NCI-H1092 (cell line): ENCODE measurements around the gene SELENOP.
"Not testable (repeated sequence)": the region's sequence is repeated elsewhere in the genome, so short reads cannot be mapped to it uniquely, and the experiment has no call there.

Experiments
- DNase-seq: peaks from one replicate; lab custom pipeline; 2025; lab: John Stamatoyannopoulos, UW

SELENOP gene, protein sequence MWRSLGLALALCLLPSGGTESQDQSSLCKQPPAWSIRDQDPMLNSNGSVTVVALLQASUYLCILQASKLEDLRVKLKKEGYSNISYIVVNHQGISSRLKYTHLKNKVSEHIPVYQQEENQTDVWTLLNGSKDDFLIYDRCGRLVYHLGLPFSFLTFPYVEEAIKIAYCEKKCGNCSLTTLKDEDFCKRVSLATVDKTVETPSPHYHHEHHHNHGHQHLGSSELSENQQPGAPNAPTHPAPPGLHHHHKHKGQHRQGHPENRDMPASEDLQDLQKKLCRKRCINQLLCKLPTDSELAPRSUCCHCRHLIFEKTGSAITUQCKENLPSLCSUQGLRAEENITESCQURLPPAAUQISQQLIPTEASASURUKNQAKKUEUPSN

DNA sequence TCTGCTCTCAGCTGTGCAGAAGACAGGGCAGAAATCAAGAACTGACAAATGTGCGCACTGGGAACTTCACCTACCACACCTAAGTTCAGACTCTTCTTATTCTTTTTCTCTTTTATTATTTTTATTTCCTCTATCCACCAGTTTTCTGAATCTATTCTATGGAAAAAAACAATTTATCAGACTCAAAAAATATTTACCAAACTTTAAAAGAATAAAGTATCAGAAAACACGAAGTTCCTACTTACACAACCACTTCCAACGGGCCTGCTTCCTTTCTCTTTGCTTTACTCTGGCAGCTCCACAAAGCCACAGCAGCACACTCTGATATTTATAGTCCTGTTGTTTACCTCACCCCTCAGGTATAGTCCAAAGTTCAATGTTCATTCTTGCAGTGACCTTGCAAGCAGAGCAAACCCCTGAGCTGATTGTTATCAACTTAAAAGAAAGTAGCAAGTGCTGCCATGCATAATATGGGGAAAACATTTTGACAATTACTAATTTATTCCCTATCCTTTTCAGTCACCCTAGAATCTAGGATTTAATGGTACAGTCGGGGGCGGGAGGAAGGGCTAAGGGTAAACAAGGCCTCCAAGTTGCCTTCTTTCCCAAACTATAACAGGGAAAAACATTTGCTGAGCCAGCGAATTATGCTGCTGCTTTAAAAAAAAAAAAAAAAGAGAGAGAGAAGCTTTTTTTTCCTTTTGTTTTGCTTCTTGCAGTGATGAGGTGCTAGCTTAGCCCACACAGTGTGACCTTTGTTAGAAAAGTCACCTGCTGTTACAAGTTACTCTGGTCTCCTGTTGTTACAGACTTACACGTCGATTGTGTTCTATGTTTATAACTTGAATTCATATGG is at the start of gene SELENOP:
TSS of gene SELENOP (minus strand) at position 302 of the 856 bp plus-strand sequence. CDS start 3,539 bp downstream, outside the sequence.
- DNase-seq = no peak

DNA sequence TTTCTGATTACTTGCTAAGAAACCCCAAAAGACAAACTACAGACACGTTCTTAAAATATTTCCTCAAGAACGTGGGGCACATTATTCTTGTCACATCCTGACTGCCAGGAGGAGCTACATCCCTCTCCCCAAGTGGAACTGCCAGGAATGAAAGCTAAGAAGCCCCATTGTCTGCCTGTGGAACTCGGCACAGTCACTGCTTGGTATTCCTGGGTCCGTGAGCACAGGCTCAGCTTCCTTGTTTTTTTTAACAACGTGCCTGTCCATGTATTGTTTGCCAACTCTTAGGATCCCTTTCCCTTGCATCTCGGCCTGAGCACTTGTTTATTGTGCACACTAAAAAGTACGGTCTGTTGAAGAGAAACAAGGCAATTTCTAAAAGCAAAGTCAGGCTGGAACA is 47.0 kb upstream of the SELENOP start:
- DNase-seq = no peak

DNA sequence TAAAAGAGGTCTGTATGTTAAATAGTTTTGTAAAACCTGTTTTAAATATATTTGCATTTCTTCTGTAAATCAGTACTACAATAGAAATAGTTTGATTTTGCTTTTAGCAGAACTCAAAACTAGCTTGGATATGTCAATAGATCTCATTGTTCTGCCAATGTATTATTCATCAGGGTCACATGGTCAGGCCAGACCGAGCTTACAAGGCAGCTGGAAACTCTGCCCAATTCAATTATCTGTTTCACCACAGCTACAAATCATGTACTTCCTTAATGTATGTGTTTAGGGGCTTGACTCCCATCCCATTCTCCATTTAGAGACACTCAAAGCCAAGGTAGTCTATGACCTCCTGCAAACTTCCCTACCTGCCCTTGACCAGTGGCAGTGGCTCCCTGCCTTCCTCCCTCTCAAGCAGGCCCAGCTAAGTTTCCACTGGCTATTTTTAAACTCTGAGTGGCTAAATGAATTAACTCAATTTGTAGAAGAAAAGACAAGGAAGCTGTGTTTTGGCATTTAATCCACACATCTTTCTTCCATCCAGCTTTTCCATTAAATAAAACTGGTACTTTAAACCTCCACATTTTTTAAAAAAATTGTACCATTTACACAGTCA is 46.4 kb upstream of the SELENOP start:
- no peak for DNase-seq

DNA sequence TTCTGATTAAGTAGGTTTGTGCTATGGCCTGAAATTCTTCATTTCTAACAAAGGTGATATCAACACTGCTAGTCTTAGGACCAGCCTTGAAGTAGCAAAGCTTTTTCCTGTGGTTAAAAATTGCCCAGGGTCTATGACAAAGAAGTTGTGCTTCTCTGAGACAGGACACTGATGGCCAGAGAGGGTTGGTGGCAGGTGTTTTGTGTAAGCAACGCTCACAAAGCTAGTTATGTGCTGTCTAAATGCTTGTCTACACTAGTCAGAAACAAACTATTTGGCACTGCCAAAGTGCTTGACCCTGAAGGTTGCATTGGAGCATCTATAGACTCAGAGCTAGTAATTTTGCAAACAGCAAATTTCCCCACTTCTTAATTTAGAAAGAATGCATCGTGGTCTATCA is 44.1 kb upstream of the SELENOP start:
- no peak for DNase-seq

DNA sequence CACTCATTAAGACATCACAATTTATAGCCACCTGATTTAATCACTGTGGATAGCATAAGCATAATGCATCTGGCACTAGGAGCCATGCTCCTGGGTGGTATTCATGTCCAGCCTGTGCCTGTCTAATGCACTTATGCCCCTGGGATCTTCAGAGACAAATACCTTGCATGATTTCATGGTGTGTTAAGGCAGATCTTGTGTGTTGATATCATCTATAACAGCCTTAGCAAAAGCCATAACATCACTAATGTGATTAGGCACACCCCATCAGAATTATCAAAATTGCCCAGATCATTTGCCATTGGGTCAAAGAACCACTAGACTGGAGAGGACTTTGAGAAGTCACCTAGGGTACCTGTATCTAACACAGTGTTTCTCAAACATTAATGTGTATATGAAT is 43.7 kb upstream of the SELENOP start:
- DNase-seq = no peak

DNA sequence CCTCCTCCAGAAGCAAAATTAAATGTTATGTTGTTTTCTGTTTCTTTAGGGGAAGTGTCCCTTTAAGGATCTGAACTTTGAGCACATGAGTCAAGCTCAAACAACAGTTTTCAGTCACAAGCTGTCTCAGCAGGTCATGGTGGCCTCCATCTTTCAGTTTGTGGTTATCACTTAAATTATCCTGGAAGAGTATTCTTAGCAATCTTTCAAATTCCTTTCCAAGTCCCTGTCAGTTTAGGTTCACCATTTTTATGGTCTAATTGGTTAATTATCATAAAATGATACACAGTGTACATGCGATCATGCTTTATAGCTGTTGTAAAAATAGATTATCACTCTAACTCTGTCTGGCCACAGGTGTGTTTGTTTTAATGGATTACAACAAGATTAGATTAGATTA is 43.1 kb upstream of the SELENOP start:
- DNase-seq = no peak

DNA sequence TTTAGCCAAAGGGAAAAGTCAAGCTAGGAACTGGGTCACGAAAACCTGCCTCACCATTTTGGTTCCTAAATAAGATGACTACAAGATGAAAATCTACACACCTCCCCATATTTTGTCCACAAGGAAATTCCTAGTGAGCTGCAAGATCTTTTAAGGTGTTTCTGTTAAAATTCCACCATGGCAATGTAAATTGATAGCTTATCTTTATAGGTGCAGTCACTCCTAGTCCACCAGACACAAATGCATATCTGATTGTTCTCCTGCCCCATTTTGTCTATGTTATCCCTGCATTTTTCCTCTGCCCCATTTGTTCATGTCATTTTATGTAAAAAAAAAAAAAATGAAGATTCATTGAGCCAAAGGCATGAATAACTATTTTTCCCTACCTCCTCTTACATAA is 41.1 kb upstream of the SELENOP start:
- no peak for DNase-seq

DNA sequence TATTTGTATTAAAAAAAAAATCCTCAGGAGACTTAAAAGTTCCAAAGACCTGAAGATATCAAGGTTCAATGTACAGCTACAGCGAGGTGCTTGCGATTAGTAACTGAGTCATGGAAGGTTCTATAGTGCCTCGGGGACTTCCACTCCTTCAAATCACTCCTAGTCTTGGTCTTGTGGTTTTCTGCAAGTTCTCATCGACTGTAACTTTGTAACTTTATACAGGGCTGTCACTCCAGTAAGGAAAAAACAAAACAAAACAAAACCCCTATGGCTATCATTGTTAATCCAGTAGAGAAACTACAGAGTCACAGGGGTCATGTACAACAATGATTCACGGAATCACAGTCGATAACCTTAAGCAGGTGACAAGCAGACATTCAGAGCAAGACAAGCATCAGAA is 39.8 kb upstream of the SELENOP start:
- DNase-seq = no peak

DNA sequence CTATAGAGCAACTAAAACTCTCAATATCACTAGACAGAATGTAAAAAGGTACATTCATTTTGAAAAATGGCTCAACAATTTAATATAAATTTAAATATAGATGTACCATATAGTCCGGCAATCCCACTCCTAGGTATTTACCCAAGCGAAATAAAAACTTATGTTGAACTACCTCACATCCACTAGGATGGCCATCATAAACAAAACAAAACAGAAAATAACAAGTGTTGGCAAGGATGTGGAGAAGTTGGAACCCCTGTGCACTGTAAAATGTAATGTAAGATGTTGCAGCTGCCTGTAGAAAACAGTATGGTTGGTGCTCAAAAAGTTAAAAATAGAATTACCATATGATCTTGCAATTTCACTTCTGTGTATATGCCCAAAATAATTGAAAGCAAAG is 36.9 kb upstream of the SELENOP start:
- DNase-seq = no peak

DNA sequence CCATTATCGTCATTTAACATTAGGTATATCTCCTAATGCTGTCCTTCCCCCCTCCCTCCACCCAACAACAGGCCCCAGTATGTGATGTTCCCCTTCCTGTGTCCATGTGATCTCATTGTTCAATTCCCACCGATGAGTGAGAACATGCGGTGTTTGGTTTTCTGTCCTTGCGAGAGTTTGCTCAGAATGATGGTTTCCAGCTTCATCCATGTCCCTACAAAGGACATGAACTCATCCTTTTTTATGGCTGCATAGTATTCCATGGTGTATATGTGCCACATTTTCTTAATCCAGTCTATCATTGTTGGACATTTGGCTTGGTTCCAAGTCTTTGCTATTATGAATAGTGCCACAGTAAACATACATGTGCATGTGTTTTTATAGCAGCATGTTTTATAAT is 32.7 kb upstream of the SELENOP start:
- DNase-seq = not testable (repeated sequence)

DNA sequence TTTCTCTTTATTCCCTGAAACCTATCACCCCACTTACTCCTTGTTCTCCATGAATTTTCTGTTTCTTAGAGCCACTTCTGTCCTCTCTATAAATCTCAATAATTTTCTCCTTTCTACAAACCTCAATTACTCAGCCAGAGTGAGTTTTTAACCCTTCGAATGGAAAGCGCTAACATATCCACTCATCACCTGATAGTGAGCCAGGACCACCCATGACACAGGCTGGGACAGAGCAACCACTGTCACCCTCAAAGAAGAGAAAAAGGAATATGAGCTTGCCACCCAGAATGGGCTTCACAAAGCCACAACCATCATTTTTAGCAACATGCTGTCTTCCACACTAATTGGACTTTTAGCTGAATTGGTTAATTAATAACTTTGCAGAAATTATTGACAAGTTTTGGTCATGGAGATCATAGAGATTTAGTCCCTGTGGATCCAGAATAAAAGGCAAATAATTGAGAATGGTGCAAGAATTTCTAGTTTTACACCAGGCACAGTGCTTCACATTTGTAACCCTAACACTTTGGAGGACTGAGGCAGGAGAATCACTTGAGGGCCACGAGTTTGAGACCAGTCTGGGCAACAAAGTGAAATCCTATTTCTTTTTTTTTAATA is 32.1 kb upstream of the SELENOP start:
- DNase-seq = no peak

DNA sequence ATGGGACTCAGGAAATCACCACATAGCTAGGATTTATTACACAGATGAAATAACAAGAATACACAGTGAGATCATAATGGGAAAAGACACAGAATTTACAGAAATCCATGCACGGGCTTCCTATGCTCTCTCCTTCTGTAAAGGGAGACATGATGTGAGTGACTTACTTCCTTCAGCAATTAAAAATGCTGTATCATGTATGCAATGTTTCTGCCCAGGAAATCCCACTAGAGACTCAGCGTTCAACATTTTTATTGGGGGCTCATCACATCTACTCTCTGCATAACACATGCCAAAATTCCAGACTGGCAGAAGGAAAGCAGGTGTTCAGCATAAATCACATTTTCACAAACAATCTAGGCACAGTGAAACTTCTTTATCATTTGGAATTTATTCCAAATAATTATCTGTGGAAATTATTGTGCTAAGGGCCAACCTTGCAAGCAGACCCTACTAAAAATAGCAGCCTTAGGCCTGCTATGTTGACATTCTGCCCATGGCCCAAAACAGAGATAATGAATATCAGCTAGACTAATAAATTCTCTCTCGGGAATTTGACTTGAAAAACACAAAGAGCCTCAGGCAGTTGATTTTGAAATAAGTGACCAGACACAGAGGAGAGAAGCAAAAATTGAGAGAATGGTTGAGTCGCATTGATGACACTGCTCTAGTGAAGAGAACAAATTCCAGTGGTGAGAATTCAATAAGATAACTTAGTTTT is 31.4 kb upstream of the SELENOP start:
- no peak for DNase-seq

DNA sequence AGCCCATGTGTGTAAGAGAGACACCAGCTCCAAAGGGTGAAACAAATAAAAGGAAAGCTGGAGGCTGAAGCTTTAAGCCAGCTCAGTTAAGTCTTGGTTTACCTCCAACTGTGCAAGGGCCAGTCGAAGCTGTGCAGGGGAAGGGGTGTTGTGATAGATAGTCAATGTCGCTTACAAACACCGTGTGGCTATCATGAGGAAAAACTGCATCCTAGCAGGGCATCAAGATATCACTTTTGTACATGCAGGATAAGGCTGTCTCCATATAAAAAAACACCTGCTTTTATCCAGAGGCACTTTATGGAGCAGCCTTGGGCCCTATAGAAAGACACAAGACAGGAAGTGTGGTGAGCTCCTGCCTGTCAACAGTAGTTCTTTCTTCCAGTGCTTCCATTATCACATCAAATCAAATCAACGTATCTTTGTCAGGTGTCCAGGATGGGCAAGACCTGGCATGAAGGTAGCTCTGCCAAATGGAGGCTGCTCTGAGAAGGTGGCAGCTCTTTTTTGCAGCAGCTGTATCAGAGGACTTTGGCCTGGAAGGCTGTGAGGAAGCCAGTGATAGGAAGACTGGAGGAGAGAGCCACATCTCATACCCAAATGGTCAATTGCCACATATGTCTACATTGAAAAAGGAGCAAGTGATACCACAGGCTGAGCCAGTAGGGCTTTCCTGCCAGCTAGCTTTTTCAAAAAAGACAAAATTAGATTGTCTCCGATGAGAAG is 29.3 kb upstream of the SELENOP start:
- DNase-seq = no peak

DNA sequence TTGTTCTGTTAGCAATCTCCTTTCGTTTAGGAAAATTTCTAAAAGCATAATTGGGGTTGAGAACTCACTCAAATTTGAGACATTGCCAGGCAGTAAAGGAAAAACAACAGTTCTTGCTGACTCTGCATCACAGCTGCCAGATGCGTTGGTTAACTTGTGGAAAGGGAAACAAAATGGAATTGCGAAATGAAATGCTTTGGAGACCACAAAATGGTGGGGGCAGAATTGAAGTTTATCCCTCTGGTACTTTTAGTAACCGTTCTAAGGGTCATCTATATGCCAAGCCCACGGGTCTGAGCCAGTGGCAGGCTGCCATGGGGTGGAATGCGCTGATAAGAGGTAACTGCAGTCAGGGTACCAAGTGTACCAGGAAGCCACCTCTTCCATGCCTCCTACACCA is 28.6 kb upstream of the SELENOP start:
- no peak for DNase-seq

DNA sequence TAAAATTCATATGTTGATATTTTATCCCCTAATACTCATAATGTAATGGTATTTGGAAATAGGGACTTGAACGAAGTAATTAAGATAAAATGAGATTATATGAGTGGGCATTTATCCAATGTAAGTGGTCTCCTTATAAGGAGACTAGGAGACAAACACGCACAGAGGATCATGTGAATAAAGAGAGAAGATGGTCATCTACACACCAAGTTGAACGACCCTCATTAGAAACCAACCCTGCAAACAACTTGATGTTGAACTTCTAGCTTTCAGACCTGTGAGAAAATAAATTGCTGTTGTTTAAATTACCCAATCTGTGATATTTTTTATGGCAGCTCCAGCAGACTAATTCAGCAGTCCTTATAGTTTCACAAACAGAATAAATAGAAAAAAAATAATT is 27.5 kb upstream of the SELENOP start:
- DNase-seq = no peak

DNA sequence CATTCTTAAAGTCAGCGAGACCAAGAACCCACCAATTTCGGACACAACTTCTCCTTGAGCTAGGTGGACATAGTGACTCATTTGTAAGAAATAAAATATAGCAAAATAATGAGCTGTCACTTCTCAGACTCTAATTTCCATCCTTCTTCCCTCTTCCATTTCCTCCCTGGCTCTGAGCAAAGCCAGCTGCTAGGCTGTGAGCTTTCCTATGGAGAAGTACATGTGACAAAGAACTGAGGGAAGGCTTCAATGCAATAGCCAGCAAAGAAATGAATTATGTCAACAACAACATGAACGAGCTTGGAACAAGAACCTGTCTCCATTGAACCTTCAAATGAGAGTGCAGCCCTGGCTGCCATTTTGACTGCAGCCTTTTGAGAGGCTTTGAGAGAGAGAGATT is 25.9 kb upstream of the SELENOP start:
- DNase-seq = no peak

DNA sequence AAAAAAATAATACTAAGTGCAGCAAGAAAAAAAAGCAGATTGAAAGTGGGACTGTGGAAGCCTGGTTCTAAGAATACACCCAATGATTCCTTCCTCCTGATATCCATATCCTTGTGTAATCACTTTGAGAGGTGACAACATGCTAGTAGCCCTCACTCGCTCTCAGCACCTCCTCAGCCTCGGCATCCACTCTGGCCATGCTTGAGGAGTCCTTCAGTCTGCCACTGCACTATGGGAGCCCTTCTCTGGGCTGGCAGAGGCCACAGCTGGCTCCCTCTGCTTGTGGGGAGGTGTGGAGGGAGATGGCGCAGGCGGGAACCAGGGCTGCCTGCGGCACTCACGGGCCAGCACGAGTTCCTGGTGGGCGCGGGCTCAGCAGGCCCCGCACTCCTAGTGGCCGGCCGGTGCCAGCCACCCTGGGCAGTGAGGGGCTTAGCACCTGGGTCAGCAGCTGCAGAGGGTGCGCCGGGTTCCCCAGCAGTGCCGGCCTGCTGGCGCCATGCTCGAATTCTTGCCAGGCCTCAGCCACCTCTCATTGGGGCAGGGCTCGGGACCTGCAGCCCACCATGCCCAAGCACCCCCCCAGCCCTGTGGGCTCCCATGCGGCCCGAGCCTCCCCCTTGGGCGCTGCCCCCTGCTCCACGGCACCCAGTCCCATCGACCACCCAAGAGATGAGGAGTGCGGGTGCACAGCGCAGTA is 24.5 kb upstream of the SELENOP start:
- DNase-seq = no peak

DNA sequence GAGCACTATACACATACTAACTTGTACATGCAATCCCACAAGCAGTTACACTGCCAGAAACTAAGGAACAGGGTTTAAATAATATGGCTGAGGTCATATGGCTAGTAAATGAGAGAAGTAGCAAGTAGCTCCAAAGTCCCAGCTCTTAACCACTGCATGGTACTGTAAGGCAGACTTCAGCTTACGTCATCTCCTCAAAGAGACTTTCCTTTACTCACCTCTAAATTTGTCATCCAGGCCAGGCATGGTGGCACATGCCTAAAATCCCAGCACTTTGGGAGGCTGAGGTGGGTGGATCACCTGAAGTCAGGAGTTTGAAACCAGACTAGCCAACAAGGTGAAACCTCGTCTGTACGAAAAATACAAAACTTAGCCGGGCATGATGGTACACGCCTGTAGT is 20.4 kb upstream of the SELENOP start:
- no peak for DNase-seq

DNA sequence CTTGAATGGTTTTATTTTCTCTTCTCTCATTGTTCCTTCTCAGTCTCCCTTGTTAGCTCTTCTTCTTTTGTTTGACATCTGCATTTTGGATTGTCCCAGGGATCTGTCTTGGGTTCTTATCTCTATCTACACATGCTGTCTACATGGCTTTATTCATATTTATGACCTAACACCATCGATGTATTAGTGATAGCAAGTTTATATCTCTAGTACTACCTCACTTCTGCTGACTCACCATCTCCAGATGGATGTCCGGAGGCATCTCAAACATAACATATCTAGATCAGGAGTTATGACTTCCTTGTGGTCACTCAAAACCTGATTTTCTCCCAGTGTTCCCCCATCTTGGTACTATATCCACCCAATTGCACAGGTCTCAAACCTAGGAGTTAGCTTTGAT is 19.2 kb upstream of the SELENOP start:
- DNase-seq = no peak

DNA sequence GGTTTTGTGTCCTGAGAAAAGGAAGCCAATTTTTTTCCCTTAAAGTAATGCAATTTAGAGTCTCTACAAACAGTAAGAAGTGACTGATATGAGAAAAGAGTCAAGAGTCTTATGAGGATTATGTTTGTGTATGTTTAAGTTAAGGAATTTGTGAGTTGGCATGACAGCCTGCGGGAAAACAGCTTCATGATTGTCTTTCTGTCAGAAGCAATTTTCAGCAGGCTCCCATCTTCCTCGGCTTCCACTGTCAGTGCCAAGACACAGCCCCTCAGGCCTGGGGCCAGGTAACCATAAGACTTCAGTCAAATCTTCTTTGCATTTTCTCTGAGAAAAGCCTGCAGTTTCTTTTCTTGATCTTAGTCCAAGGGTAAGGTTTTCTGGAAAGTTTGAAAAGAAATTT is 17.0 kb upstream of the SELENOP start:
- DNase-seq = no peak
